Cerebellar nuclear complex (tissue), 1 donor: ENCODE results near the gene TNFRSF13B.
"Not testable (repeated sequence)": the region's sequence is repeated elsewhere in the genome, so short reads cannot be mapped to it uniquely, and the experiment has no call there.

Experiments
- DNase-seq, 2 experiments: peaks; one replicate each; lab custom pipeline; 2025; lab: John Stamatoyannopoulos, UW

The TNFRSF13B gene

GRCh38 chr17:17004997-17005614, 33.2 kb upstream of the TNFRSF13B start:
- DNase-seq = not testable (repeated sequence)

GRCh38 chr17:17004251-17004996, 32.5 kb upstream of the TNFRSF13B start:
- DNase-seq = no peak

GRCh38 chr17:17002731-17003715, 31.1 kb upstream of the TNFRSF13B start:
- DNase-seq = not testable (repeated sequence)

DNA sequence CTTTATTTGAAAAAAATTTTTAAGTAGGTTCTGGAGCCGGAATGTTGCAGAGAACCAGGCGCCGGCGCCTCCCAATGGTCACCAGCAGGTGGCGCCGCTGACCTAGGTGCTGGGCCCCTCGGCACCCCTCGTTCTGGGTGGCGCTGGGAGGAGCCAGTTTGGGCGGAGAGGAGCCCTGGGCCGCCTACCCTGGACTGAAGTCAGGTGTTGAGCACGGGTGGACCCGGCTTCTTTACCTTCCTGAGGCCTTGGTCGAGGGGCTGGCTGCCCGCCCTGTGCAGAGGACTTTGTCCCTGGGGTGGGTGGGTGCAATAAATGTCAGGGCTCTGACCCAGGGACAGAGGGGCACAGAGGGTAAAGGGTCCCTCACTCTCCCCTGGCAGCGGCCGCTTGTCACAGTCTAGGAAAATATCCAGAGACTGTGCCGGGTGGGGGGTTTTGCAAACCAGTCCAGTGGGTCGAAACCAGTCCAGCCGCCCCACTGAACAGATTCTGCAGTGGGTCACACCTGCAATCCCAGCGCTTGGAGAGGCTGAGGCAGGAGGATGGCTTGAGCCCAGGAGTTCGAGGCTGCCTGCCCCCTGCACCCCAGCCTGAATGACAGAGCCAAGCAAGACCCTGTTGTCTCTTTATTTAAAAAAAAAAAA, 30.1 kb upstream of the TNFRSF13B start:
- DNase-seq = no peak

DNA sequence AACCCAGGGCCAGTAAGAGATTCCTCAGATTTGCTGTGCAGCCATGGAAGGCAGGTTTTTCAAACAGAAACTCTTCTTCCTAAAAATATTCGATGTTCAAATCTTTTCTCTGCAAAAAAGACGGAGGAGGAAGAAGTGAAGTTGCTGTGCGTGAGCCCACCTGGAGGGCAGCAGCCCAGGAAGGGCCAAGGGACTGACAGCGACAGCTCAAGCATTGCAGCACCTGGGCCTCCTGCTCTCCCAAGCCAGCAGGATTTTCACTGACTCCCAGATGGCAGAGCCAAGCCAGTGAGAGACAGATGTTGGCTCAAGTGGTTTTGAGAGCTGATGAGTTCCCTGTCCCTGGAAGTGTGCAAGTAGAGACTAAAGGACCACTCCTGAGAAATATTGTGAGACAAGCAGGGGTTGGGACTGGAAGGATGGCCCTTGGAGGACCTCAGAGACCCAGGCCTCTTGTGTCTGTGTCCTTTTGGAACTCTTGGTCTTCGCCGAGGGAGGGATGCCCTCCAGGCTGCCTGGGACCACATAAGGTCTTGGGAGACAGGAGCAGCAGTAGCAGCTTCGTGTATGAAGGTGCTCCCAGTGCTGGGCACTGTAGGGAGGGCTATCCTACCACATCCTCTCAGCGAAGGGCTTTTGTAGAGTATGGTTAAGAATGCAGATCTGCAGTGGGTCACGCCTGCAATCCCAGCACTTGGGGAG, 29.3 kb upstream of the TNFRSF13B start:
- DNase-seq = no peak

DNA sequence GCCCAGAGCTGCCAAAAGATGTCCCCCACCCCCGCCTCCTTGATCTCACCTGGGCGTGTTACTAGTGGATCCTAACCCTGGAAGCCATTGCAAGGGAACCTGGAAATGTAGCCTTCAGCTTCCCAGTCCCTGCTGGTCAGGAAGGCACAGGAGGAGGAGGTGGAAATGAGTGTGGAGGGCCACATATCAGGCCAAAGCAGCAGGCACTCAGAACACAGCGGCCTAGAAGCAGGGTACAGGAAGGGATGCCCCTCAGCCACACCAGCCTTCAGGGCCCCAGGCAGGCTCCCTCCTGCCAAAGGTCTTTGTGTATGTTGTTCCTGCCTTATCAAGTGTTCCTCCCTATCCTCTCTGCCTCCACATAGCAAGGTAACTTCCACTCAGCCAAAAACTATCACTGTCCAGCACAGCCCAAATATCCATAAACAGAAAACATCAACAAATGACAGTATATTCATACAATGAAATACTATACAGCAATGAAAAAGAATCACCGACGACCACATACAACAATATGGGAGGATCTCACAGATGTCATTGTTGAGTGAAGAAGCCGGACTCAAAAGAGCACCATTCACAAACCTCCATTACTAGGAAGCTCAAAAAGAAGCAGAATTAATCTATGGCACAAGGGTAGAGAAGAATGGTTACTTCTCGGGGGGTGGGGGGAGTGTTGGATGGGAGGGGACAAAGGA, 28.2 kb upstream of the TNFRSF13B start:
- DNase-seq = no peak

DNA sequence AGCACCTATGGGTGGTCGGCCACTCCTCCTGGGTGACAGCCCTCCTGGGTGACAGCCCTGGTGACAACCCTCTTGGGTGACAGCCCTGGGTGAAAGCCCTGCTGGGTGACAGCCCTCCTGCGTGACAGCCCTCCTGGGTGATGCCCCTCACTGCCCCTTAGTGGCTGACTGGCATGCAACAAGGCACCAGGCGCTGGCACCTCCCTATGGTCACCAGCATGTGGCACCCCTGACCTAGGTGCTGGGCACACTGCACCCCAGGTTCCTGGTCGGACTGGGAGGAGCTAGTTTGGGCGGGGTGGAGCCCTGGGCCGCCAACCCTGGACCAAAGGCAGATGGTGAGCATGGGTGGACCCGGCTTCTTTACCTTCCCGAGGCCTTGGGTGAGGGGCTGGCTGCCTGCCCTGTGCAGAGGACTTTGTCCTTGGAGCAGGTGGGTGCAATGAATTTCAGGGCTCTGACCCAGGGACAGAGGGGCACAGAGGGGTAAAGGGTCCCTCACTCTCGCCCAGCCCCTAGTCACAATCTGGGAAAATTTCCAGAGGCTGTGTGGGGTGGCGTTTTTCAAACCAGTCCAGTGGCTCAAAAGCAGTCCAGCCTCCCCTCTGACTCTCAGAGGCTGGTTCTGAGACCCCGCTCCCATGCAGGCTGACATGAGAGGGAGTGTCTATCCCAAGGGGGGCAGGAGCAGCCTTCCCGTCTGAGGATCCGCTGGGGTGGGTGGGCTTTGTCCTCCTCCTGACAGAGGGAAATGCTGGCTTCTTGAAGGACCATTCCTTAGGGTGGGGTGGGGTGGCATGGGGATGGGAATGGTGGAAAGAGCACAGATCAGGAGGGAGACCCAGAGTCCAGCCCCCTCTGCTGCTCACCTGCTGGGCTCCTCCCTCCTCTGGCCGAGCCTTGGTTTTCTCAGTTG, 25.9 kb upstream of the TNFRSF13B start:
- no peak for DNase-seq

GRCh38 chr17:16996726-16997125, 24.8 kb upstream of the TNFRSF13B start:
- DNase-seq = not testable (repeated sequence)

DNA sequence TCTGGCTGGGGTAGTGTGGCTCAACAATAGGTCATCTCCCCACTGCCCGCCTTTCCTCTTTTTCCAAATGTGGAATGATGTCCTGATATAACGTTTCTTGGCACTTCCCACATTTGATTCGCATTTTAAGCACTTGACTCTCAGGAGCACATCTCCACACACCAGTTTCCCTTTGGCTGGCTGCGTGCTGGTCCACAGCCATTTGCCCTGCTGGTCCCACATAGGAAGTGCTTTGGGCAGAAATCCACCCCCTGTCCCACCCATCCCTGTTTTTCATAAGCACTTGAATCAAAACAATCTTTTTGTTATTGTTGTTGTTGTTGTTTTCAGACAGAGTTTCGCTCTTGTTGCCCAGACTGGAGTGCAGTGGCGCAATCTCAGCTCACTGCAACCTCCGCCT, 24.0 kb upstream of the TNFRSF13B start:
- DNase-seq = no peak

DNA sequence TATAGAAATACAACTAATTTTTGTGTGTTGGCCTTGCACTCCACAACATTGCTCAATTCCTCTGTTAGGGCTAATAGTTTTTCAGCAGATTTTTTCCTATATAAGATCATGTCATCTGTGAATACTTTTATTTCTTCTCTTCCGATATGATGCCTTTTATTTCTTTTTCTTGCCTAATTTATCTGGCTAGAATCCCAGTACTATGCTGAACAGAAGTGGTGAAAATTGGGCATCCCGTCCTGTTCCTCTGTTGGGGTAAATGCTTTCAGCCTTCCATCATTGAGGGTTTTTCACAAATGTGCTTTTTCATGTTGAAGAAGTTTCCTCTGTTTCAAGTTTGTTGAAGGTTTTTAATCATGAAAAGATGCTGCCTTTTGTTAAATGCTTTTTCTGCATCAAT, 22.7 kb upstream of the TNFRSF13B start:
- no peak for DNase-seq

GRCh38 chr17:16991349-16992009, 19.6 kb upstream of the TNFRSF13B start:
- DNase-seq = no peak

GRCh38 chr17:16989953-16990860, 18.3 kb upstream of the TNFRSF13B start:
- no peak for DNase-seq

GRCh38 chr17:16989230-16989952, 17.5 kb upstream of the TNFRSF13B start:
- no peak for DNase-seq

DNA sequence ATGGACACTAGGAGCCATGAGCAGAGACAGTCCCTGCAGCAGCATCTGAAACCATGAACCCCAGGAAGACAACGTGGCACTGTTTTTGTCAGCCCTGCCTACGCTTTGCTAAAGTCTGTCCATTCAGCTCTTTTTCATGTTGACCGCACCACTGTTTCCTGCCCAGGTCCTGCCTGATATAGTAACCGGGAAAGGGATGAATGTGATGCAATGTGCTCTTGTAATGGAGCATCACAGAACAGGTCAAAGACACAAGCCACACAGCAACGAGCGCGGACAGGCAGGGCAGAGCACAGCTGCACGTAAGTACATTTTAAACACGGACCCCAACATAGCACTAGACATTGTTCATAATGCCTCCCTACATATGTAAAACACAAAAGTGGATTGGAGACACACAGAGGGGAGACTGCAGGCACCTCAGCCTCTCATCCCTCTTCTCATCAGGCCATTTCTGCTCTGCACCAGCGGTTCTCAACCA, 16.9 kb upstream of the TNFRSF13B start:
- no peak for DNase-seq

- DNase-seq = no peak
These were observed 16.1 kb upstream of the TNFRSF13B start for GRCh38 chr17:16987830-16988601.

GRCh38 chr17:16987066-16987829, 15.3 kb upstream of the TNFRSF13B start:
- DNase-seq = no peak
